Medulla oblongata (tissue), 1 donor: Measurements from ENCODE around the gene RND1.

ENCODE experiments used
- DNase-seq: peaks from one replicate; pipeline ENCODE4 v3.0.0-alpha.2; 2015; ENCODE audit errors: extremely low spot score

Gene RND1

DNA sequence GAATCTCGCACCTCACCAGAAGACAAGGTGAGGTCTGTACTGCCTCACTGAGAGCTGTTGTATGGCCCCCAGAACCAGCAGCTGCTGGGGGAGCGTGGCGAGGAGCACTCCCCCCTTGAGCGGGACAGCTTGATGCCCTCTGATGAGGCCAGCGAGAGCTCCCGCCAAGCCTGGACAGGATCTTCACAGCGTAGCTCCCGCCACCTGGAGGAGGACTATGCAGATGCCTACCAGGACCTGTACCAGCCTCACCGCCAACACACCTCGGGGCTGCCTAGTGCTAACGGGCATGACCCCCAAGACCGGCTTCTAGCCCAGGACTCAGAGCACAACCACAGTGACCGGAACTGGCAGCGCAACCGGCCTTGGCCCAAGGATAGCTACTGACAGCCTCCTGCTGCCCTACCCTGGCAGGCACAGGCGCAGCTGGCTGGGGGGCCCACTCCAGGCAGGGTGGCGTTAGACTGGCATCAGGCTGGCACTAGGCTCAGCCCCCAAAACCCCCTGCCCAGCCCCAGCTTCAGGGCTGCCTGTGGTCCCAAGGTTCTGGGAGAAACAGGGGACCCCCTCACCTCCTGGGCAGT lies 38.1 kb downstream of the RND1 start:
- no peak for DNase-seq

DNA sequence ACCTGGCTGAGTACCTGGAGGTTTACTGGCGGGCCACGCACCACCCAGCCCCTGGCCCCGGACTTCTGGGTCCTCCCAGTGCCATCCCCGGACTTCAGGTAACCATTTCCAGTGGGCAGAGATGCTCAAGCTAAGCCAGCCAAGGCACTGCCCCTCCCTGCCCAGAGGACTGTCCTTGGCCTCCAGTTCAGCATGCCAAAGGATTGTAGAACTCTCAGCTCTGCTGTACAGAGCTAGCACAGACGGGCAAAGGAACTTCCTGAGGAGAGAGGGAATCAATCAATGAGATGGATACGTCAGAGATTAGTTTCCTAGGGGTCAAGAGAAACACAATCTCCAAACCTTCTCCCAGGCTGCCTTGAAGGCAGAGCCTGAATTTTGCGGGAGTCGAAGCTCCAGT lies 38.6 kb downstream of the RND1 start:
- no peak for DNase-seq

DNA sequence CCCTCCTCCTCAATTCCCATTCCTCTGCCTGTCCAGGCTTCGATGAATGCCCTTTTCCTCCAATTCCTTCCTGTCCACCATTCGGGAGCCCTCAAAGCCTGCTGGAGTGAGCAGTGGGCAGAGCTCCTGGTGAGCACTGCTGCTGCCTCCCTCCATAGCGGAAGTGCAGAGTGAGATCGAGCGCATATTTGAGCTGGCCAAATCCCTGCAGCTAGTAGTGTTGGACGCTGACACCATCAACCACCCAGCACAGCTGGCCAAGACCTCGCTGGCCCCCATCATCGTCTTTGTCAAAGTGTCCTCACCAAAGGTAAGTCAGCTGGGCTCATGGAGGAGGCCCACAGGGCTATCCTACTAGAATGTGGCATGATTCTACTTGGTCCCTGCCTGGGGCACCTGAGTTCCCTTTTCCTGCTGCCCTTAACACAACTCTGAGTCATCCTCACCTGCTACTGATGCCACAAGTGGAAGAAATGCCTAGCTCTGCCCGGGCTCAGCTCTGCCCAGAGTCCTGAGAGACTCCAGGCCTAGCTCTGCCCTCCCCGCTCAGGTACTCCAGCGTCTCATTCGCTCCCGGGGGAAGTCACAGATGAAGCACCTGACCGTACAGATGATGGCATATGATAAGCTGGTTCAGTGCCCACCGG lies 39.3 kb downstream of the RND1 start:
- DNase-seq: no peak

DNA sequence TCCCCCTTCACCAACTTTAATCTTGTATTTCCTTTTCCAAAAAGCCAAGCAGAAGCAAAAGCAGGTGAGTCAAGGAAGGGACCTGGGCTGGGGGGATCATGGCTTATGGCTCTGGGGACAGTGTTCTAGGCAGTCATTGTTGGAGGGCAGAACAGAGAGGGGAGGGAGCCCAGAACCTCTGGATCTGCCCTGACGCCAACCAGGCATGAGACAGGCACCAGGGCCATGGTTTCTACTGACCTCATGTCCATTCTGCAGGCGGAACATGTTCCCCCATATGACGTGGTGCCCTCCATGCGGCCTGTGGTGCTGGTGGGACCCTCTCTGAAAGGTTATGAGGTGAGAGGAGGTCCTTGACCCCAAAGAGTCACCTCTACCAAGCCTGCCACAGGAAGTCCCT lies 40.8 kb downstream of the RND1 start:
- DNase-seq: no peak

DNA sequence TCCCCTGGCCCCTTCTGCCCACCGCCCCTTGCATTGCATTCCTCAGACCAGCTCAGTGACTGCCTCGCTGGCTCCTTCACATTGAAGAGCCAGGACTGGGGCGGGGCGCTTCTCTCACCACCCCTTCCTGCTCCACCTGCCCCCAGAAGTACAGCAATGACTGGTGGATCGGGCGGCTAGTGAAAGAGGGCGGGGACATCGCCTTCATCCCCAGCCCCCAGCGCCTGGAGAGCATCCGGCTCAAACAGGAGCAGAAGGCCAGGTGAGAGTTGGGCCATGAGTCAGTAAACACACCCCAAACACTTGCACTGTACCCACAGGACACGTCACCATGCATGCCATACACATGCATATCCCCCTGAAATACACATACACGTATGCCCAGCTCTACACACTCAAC lies 41.6 kb downstream of the RND1 start:
- DNase-seq: no peak

DNA sequence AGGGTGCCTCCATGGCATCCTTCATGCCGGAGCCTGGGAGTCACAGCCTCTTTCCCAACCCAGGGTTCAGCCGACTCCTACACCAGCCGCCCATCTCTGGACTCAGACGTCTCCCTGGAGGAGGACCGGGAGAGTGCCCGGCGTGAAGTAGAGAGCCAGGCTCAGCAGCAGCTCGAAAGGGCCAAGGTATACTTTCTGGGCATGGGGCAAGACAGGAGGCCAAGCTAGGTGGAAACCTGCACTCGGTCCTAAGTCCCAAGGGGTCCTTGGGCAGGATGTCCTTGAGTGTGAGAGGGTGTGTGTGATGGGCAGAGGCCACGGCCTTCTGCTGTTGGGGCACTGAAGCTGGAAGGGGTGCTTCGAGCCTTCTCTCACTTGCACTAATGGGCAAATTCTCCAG lies 42.4 kb downstream of the RND1 start:
- DNase-seq: no peak

DNA sequence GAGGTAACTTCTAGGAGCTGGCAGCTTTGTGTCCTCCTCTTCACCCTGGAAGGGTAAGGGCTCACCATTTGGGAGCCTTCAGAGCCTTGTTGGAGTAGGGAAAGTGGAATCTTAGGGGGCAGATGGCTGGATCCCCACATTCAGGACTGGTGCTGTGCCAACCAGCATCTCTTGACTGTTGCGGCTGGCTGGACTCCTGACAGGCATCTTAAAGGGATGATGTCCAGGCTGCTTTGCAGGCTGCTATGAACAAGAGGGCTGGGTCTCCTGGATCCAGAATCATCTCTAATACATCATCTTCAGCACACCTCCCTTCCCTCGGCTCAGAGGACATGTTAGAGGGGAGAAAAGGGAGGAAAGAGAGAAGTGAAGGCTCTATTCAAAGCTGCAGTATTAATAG lies 43.0 kb downstream of the RND1 start:
- no peak for DNase-seq

DNA sequence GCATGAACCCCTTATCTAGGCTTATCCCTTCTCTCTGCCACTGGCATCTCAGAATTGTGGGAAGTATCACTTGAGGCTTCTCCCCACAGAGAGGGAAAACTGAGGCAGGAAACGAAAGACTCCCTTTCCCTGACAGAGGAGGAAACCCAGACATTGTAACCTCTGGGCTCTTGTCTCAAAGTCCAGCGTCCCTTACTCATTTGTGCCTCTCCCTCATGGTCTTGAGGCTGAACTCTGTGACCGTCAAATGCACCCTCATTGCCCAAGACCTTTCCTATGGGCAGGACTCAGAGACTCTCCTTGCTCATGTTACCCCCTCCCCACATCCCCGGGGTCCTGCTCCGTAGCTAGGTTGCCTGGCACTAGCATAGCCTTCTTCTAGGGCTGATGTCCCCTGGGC lies 43.5 kb downstream of the RND1 start:
- no peak for DNase-seq

DNA sequence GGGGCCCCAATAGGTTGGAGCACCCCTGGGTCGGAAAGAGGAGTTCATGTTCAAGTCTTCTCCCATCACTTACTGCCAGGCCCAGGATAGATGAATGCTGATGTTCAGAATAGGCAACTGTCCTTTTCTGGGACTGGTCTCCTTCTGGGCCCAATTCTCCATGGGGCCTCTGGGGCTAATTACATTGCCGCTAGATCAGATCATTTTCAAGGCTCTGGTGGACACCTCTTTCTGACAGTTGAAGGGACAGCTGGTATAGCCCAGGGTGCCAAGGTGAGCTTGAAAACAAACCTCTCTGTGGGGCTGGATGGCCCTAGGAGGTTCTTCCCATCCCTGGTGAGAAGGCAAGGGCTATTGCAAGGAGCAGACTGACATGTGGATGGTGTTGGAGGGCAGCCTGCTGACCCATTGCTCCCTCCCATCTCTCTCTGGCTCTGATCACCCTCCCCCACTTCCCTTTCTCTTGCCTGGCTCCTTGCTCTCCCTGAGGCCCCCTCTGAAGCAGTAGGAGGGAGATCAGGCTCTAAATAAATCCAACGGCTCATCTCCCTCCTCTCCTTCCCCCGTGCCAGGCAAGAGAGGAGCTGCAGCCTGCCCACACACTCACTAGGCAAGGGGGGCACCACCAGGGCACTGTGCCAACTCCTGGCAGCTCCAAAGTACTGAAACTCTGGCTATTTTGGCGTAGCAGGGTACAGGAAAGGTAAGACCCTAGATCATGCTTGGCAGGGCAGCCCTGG lies 45.5 kb downstream of the RND1 start:
- no peak for DNase-seq

DNA sequence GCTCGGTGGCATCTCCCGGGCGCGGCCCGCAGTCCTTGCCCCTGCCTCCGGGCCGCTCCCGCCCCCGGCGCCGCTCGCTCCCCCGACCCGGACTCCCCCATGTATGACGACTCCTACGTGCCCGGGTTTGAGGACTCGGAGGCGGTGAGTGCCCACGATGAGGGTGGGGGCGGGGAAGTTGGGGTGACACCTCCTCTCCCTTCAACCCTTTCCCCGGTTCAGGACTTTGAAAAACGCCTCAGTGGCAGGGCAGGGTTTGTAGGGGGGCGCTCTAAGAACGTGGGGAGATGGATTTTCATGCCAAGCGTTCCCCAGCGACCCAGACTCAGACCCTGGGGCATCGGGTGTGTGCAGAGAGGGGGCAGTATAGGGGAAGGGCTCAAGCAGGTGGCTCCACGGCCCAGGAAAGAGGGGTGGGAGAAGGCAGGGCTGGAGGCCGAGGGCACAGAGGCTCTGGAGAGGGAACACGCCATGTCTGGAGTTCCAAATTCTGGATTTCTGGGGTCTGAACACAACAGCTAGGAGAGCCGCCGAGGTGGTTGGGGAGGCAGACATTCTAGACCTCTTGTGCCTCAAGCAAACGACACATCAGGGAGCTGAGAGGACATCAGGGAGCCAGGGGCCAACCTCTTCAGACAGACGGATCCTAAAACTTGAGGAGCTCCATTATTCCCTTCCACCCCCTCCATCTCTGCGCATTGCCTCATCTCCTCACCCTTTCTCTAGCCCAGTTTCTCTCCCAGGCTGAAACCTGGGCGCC lies 46.7 kb downstream of the RND1 start:
- DNase-seq: no peak

DNA sequence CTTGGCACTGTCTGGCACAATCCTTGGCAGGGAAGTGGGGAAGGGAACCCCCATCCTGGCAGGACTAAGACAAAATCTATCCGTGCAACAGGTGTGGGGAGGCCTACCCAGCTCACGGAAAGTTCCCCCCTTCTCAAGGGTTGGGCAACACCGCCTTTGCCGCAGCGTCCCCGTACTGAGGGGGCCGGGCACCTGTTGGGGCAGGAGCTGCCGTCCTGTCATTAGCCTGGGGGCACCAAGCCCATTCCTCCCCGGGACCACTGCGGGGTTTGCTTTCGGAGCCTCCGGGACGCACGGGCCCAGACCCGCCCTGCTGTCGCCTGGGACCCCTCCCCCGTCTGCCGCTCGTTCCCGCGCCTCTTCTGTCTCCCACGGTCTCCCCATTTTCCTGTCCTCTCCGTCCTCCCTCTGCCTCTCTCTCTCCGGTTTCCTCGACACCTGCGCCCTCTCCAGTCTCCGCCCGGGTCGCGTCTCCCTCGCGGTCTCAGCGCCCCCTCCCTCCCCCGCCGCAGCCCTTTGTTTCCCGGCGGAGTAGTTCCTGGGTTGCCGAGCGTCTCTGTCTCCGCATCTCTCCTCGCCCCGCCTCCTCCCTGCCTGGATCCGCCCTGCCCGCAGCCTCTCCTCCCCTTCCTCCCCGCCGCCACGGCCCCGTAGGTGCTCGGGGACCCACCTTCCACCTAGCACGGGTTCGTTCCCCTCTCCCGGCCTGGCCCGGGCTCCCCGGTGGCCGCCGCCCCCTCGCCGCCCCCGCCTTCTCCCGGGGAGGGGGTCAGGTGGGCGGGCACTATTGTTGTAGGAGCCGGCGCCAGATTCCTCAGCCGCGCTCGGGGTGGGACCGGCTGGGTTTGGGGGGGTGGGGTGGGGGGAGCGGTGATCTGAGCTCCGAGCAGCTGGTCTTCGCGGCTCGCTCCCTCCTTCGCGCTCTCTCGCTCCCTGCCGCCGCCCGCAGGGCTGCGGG lies 47.5 kb downstream of the RND1 start, which contains the start of gene CACNB3:
Gene CACNB3 (plus strand): TSS at position 624 of the 958 bp plus-strand sequence. CDS start 434 bp downstream, outside the sequence.
- DNase-seq: no peak

DNA sequence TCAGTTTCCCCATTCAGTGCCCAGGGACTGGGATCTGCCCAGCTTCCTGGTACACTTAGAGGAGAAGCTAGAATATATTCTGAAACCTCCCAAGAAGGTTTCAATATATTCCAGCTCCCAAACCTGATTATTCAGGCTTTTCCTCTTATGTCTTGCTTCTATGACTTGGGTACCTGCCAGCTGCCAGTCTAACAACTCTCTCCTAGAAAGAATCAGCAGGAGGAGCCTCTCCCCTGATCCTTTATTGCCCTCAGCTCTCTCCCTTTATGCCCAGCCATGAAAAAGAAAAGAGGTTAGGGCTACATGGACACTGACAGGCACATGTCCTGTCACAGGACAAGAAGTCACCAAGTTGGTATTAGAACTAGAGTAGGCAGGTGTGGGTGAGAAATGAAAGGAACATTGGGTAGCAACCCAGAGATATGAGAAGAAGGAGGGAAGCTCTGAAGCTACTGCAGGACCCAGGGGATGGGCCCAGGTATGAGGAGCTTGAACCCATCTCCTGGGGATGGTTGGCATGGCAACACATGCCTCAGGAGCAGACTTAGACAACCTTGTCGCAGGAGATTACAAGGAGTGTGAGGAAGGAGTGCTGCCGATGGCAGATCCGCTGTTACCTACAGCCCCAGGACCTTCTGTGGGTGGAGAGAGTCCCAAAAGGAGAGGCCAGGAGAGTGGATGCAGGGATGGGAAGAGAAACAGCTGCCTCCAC lies 49.4 kb downstream of the RND1 start:
- DNase-seq: no peak

DNA sequence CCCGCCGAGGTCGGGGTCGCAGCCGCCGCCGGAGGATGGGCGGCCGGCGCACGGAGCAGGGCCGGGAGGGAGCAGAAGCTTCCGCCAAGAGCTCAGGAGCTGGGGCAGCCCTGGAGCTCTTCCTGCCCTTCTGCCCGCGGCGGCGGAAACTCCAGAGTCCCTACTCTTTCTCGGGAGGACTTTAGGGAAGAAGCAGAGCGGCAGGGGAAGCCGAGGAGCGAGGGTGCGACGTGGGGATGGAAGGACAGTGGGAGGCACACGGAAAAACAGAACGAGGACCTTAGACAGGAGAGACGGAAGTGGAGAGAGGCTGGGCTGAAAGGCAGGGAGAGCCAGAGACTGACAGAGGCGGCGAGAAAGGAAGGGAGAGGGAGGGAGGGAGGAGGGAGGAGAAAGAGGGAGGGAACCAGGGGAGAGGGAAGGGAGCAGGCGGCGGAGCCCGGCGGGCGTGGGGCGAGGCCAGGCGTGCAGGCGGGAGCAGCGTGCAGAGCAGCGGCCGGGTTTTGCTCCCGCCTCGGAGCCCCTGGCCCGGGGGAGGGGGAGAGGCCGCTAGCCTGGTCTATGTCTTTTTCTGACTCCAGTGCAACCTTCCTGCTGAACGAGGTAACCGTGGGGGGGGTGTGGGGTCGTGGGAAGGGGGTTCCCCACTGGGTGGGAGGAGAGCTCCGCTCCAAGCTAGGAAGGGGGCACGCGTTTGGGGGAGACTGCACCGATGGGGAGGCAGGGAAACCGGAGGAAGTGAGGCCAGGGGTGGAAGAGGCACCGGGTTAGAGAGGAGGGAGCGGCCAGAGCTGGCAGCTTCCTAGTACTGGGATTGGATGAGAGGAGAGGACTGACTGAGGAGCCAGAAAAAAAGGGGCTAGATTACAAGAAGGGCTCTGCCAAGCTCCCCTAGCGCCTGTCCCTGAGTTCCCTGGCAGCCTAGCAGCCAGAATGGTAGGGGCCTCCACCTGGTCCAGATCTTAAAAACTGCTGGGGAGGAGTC lies 50.3 kb downstream of the RND1 start:
- peak; percentile 76 for DNase-seq

DNA sequence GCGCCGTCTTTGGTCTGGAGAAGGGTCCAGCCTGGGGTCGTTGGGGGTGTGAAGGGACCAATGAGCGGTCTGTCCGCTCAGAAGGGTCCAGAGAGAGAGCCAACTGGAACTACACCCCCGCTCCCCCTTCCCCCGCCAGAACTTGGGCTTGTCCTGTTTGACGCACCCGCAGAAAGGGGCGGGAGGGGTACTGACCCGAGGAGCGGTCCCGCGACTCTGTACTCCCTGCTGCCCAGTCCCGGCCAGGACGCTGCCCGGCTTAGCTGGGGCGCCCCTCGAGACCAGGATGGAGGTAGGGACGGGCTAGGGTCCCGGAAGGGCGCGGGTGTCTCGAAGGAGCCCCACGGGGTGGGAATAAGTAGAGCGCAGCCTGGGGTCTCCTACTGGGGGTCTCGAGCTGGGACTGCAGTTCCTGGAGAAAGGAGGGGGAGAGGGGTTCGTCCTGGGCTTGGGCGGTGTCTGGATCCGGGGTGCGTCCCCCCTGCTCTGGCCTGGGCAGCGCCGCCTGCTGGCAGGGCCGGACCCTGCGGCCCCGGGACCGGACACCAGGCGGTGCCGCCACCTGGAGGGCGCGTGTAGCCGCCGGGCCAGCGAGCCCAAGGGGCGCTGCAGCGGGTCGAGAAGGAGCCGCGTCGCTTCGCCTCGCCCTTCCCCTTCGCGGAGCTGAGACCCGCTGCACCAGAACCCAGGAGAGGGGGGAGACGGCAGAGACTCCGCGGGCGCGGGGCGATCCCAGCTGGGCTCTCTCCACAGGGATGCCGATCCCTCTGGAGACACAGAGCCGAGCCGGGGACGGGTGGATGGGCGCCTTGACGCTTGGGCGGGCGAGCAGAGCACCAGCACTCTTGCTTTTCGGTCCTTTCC lies 51.2 kb downstream of the RND1 start:
- DNase-seq: peak; percentile 75

DNA sequence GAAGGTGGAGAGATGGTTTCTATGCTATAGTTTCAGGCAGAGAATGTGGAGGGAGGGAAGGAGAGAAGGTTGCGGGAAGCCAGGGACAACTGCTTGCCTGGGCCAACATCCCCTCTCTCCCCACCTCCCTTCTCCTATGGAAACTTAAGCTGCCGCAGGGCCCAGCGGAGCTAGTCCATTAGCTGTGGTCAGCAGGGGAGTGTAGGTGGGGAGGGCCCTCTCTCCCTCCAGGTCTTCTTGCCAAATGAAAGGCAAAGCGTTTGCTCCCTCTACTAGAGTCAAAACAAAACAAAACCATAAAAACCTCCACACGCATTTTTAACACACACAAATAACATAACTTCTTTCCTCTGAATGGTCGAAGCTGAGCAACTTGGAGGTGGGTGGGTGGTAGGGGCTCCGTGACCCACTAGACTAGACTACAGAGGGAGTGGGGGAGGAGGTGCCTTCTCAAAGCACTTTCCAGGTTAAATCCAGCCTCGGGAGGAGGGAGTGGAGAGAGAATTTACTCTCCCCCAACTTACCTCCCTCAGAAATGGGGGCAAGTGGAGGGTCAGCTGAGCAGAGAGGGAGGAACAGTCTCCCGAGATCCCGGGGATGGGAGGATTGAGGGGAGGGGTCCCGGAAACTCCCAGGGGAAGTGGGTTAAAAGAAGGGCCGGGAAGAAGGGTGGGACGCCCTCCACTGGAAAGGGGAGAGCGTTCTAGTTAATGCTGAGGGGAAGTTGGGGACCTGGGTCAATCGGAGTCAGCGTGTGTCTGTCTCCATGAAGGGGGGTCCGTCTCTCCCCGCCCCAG lies 52.0 kb downstream of the RND1 start:
- DNase-seq: no peak

DNA sequence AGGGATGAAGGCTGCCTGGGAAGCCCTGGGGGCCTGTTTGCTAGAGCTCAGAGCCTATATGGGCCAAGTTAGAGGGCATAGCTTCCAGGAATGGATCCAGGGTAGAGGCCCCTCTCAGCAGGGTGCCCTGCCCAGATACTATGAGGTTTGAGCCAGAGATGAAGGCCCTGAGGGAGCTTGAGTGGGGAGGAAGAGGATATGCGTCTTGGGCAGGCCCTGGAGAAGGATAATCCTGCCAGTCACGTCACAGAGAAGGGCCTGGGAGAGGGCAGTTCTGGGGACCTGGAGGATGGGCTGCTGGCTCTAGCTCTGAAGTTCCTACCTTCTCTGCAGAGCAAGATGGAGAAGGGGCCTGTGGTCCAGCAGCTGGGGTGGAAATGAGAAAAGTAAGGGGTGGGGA lies 53.3 kb downstream of the RND1 start:
- no peak for DNase-seq

DNA sequence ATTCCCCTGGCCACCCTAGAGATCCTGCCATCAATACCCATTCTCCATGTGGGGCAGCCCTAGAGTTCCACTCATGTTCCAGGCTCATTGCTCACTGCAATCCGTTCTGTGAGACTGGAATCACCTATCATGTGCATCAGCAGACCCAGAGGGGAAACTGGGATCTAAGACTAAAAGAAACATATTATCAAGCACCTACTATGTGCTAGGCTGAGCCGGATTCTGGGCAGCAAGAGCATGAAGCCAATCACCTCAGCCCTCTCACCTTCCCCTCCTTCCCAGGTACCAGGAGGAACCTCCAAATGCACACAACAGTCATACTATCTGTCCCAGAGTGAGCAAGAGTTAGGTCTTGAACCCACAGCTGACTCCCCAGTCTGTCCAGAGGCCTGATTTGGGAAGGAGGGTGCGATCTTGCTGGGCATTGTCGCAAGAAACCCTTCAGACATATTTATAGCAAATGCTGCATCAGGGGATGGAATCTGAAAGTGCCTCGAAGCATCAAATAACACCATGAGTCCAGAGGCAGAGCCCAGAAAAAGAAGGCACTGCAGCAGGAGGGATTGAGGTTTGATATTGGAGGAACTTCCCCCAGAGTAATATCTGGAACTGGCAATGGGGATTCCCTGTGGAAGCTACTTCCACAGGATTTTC lies 54.1 kb downstream of the RND1 start:
- no peak for DNase-seq
